Measurements from ENCODE around the gene DNAH5.

The DNAH5 gene

DNA sequence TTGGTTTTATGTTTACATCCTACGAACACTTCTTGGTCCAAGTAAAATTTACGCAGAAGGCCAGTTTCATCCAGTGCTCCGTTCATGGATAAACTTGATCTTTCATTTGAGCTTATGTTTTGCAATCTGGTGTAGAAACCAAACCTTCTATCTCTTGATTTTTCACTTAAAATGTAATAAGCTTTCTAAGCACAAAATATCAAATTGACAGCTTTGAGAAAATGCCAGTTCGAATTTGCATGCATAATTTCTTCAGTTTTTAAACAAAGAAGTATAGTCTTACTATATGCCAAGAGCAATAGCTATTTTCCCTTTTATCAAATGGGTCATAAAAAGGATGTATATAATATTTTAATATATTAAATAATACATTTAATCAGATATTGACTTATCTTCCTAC, 17.8 kb downstream of the DNAH5 start:
- no peak for DNase-seq (ENCODE audit: low read depth)
- TF ChIP-seq, protein P1, sequence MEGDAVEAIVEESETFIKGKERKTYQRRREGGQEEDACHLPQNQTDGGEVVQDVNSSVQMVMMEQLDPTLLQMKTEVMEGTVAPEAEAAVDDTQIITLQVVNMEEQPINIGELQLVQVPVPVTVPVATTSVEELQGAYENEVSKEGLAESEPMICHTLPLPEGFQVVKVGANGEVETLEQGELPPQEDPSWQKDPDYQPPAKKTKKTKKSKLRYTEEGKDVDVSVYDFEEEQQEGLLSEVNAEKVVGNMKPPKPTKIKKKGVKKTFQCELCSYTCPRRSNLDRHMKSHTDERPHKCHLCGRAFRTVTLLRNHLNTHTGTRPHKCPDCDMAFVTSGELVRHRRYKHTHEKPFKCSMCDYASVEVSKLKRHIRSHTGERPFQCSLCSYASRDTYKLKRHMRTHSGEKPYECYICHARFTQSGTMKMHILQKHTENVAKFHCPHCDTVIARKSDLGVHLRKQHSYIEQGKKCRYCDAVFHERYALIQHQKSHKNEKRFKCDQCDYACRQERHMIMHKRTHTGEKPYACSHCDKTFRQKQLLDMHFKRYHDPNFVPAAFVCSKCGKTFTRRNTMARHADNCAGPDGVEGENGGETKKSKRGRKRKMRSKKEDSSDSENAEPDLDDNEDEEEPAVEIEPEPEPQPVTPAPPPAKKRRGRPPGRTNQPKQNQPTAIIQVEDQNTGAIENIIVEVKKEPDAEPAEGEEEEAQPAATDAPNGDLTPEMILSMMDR (conservative IDR thresholded peaks at IDR 0.05; ENCODE audit: low read length): no peak
- no peak overlapping the region for H3K4me3 ChIP-seq (ENCODE audit: low read length)

DNA sequence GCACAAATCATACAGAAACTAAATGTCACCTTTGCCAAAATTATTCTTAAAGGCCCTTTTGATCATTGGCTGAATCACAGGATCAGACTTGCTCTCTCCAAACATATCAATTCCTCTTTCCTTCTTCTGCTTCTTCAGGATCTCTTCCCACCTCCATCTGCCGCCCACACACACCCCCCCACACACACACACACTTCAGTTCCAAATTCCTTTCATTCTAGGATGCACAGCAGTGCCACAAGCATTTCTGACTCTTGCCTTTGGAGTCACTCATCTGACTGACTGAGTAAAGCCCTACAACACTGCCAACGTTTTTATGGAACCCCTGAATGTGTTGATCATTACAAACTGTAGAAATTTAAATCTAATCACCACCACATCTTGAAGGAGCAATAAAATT, 22.9 kb downstream of the DNAH5 start:
- H3K4me3 ChIP-seq (ENCODE audit: low read length): no peak overlapping the region
- peak; percentile 68 for DNase-seq (ENCODE audit: low read depth)
- TF ChIP-seq, protein P1 (conservative IDR thresholded peaks at IDR 0.05; ENCODE audit: low read length): no peak

DNA sequence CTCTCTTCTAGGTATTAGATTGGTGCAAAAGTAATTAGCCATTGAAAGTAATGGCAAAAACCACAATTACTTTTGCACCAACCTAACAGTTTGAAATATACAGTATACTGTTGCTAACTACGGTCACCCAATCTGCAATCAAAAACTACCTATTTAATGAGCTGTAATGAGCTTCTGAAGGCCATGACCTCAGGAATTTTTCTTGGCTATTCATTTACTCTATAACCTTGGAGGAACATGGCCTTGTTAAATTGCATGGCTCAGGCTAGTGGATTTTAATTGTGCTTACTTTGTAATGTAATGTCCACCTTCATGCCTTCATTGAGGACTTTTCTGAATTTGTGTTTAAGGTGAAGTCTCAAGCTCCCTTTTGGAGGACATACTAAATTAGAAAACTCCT, 24.7 kb downstream of the DNAH5 start:
- TF ChIP-seq, protein P1 (conservative IDR thresholded peaks at IDR 0.05; ENCODE audit: low read length): no peak
- DNase-seq (ENCODE audit: low read depth): no peak
- no peak overlapping the region for H3K4me3 ChIP-seq (ENCODE audit: low read length)

DNA sequence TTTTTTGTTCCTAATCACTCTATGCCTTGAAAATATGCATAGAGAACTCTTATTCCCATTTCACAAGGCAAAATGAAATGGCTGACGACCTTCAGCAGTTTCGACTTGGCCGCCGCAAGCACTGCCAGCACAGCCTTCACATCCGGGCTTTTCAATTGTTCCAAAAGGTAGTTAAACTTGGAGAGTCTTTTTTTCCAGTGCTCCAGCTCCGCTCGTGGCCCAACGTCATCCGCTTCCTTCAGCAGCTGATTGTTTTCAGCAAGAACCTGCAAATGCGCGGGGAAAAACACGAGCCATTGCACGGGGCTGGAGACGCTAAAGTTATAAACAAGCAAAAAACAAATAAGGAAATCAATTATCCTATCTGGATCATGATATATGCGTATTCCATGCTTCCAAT, 25.4 kb downstream of the DNAH5 start:
- TF ChIP-seq, protein P1 (conservative IDR thresholded peaks at IDR 0.05; ENCODE audit: low read length): no peak
- DNase-seq (ENCODE audit: low read depth): no peak
- no peak overlapping the region for H3K4me3 ChIP-seq (ENCODE audit: low read length)

DNA sequence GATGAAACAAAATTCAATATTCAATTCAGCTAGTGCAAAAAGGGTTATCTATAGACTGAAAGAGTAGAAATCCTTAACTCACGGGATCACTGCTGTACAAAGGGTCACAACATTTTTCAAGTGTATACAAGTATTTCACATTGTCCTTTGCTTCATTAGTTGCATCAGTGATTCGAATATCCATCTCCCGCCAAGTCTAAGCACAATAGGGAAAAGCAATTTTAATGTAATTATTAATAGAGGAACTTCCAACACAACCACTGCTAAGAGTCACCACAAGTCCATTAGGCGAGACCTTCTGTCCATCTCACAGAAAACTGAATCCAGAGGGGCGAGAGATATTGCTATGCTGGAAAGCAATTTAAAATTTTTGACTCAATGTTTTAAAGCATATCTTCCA, 27.4 kb downstream of the DNAH5 start:
- TF ChIP-seq, protein P1 (conservative IDR thresholded peaks at IDR 0.05; ENCODE audit: low read length): no peak
- no peak overlapping the region for H3K4me3 ChIP-seq (ENCODE audit: low read length)
- no peak for DNase-seq (ENCODE audit: low read depth)

DNA sequence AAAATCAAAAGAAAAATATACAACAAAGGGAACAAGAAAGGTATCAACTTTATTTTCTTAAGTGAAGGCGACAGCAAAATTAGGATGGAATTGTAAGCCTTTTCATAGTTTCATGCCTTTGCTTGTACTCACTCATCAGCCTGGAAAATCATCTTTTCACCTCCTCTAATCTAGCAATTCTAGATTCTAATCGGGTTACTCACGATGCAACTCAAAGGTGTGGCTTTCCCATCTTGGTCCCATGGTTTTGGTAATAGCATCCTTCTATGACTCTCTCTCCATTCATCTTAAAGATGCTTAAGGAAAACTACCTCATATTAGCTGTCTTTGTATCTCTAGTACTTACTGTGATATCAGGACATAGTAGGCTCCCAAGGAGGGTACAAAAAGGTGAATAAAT, 30.5 kb downstream of the DNAH5 start:
- no peak for DNase-seq (ENCODE audit: low read depth)
- H3K4me3 ChIP-seq (ENCODE audit: low read length): no peak overlapping the region
- TF ChIP-seq, protein P1 (conservative IDR thresholded peaks at IDR 0.05; ENCODE audit: low read length): no peak

DNA sequence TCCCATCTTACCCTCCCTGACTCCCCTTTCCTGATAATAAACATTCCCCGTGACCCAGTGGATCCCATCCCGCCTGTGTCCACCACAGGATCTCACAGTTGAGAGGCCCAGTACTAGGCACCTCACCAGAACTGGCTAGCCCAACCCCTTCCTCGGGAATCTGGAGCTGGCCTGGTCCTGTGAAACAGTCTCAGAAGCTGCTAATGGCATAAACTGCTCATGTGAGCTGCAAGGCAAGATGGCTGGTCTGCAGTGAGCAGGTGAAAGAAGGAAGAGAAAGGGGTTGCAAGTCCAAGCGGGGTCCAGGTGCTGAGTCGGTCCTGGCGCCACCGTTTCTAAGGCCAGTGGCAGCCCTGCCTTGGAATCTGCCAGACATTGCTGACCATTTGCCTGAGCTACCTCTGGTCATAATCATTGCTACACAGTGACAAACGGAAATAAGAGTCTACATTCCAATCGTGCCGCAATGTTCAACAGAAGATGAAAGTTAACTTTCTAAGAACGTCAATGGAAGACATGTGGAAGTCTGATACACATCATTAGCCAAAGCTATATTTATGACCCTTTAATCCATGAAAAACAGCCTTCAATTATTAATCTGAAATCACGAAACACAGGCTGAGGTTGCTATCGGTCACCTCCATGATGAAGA, 33.7 kb downstream of the DNAH5 start:
- H3K4me3 ChIP-seq (ENCODE audit: low read length): no peak overlapping the region
- TF ChIP-seq, protein P1 (conservative IDR thresholded peaks at IDR 0.05; ENCODE audit: low read length): no peak
- no peak for DNase-seq (ENCODE audit: low read depth)
